ENCODE results near the gene ANKRD28. TPM values are rescaled to one million over a fixed set of nuclear protein-coding genes. Genes with fewer than 3 reads are reported as not detected.

ANKRD28 gene
- total and polyA plus RNA-seq, 2 donors from 2014 or later: 9.8 to 72.4 TPM

DNA sequence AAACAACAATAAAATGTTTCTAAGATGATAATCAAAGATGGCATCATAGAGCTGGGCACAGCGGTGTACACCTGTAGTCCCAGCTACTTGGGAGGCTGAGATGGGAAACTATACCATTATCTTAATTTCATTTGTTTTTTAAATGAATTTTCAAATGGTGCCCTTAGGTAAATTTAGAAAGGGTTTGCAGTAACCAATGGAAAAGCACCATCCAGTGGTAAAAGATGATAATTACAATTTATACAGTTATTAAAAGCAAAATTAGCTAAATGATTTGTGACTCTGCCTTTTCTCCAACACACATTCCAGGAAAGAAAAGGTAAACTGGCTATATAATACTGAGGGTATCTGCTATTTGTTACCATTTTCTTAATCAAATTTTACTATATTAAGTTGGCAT lies 14.4 kb upstream of the ANKRD28 start:
- intact Hi-C loops (cut with DNase I): loop anchor here (10.0 kb wide), 1 partner anchor 433 kb away; no protein-coding TSS in a partner anchor
- FAIRE-seq: peak; percentile 72
- no peaks in the 10 kb centered on the region for H3K27me3 ChIP-seq (ENCODE audit: control insufficient read depth, insufficient read depth, low read length)
- H3K4me1 ChIP-seq (ENCODE audit: control insufficient read depth in 2 of 3, insufficient read depth in 2 of 3, low read depth in 1 of 3, low read length in 3 of 3): no peaks in the 10 kb centered on the region
- no peak overlapping the region for H3K9ac ChIP-seq (ENCODE audit: low read length in 3 of 3)
- TF ChIP-seq, protein P1, sequence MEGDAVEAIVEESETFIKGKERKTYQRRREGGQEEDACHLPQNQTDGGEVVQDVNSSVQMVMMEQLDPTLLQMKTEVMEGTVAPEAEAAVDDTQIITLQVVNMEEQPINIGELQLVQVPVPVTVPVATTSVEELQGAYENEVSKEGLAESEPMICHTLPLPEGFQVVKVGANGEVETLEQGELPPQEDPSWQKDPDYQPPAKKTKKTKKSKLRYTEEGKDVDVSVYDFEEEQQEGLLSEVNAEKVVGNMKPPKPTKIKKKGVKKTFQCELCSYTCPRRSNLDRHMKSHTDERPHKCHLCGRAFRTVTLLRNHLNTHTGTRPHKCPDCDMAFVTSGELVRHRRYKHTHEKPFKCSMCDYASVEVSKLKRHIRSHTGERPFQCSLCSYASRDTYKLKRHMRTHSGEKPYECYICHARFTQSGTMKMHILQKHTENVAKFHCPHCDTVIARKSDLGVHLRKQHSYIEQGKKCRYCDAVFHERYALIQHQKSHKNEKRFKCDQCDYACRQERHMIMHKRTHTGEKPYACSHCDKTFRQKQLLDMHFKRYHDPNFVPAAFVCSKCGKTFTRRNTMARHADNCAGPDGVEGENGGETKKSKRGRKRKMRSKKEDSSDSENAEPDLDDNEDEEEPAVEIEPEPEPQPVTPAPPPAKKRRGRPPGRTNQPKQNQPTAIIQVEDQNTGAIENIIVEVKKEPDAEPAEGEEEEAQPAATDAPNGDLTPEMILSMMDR (IDR thresholded peaks at IDR 0.05; ENCODE audit: borderline replicate concordance, extremely low read depth, insufficient read depth): peak; percentile 41
- H3K27ac ChIP-seq (ENCODE audit: low read depth in 2 of 2, low read length in 2 of 2): no peak overlapping the region
- H3K9me3 ChIP-seq (ENCODE audit: control insufficient read depth in 2 of 3, insufficient read depth in 1 of 3, low read length in 3 of 3): no peaks in the 10 kb centered on the region
- DNase-seq: peak in 1 of 5 donors; percentile 16
- H3K36me3 ChIP-seq (ENCODE audit: control insufficient read depth in 2 of 3, insufficient read depth in 3 of 3, low read length in 3 of 3): no peaks in the 10 kb centered on the region
- no peak overlapping the region for H3K4me3 ChIP-seq (ENCODE audit: low read length in 3 of 3)

DNA sequence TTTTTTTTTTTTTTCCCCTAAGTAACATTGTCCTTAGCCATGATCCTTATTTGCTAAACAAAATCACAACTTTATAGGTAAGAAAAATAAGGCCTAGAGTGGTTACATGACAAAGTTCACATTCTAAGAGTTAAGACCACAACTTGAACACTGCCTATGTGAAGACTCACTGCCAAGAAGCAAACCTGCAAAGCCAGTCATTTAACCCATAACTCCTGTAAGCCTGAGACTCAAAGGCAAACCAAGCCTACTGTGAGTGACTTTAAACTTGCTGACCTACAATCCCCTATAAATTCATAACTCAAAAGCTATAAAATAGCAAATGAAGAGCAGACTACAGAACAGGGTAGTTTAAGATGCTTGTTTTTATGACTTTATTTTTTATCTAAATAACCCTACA lies 12.9 kb upstream of the ANKRD28 start:
- no peak for DNase-seq
- intact Hi-C loops (cut with DNase I): loop anchor here (10.0 kb wide), 1 partner anchor 434 kb away; no protein-coding TSS in a partner anchor
- Histone ChIP-seq H3K27ac (ENCODE audit: low read depth in 2 of 2, low read length in 2 of 2) (no peak overlapping the region), H3K4me1 (ENCODE audit: control insufficient read depth in 2 of 3, insufficient read depth in 2 of 3, low read depth in 1 of 3, low read length in 3 of 3) (no peaks in the 10 kb centered on the region), H3K9me3 (ENCODE audit: control insufficient read depth in 2 of 3, insufficient read depth in 1 of 3, low read length in 3 of 3) (no peaks in the 10 kb centered on the region), H3K4me3 (ENCODE audit: low read length in 3 of 3) (no peak overlapping the region), H3K36me3 (ENCODE audit: control insufficient read depth in 2 of 3, insufficient read depth in 3 of 3, low read length in 3 of 3) (no peaks in the 10 kb centered on the region), H3K9ac (ENCODE audit: low read length in 3 of 3) (no peak overlapping the region), H3K27me3 (ENCODE audit: control insufficient read depth, insufficient read depth, low read length) (no peaks in the 10 kb centered on the region)
- FAIRE-seq: no peak
- TF ChIP-seq, protein P1 (IDR thresholded peaks at IDR 0.05; ENCODE audit: borderline replicate concordance, extremely low read depth, insufficient read depth): no peak

DNA sequence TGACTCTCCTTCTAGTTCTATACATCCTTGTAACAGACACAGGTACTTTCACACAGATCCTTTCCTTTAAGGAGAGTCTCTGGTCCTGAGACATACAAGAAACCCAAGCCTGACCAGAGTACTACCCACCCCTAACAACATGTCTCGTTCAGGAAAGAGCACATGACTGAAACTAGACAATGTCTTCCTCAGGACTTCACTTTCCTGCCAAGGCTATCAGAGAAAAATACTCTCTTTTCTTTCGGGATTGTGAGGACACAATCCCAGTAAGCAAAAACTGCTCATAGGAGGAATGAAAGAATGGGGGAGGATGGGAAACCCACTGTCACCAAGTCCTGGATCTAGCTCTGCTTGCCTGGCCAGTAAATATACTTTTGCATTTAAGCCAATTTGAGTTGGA lies 11.5 kb upstream of the ANKRD28 start:
- intact Hi-C loops (cut with DNase I): loop anchor here (10.0 kb wide), 1 partner anchor 175 kb away; no protein-coding TSS in a partner anchor
- no peak for FAIRE-seq

More for the DNA sequence above, 11.5 kb upstream of the ANKRD28 start:
- TF ChIP-seq, protein P1 (IDR thresholded peaks at IDR 0.05; ENCODE audit: borderline replicate concordance, extremely low read depth, insufficient read depth): no peak
- Histone ChIP-seq H3K27ac (ENCODE audit: low read depth in 2 of 2, low read length in 2 of 2) (no peak overlapping the region), H3K4me1 (ENCODE audit: control insufficient read depth in 2 of 3, insufficient read depth in 2 of 3, low read depth in 1 of 3, low read length in 3 of 3) (peaks cover 0 to 4% (median 3%) of the 10 kb centered on the region in 3 donors), H3K4me3 (ENCODE audit: low read length in 3 of 3) (no peak overlapping the region), H3K9me3 (ENCODE audit: control insufficient read depth in 2 of 3, insufficient read depth in 1 of 3, low read length in 3 of 3) (no peaks in the 10 kb centered on the region), H3K9ac (ENCODE audit: low read length in 3 of 3) (no peak overlapping the region), H3K36me3 (ENCODE audit: control insufficient read depth in 2 of 3, insufficient read depth in 3 of 3, low read length in 3 of 3) (no peaks in the 10 kb centered on the region), H3K27me3 (ENCODE audit: control insufficient read depth, insufficient read depth, low read length) (no peaks in the 10 kb centered on the region)
- DNase-seq: no peak

Data from kidney (tissue), 14 donors.